DMS 273 (cell line): ENCODE measurements around the gene FBN1.
A peak's percentile ranks its signal among the peaks of the same experiment; 100 is the strongest.

Experiments
- DNase-seq: peaks from one replicate; lab custom pipeline; 2025; ENCODE audit not compliant: unreplicated experiment; lab: John Stamatoyannopoulos, UW

FBN1 gene

GRCh38 chr15:48409623-48410022 lies 235.9 kb downstream of the FBN1 start:
- no peak for DNase-seq

- no peak for DNase-seq
These were observed 237.2 kb downstream of the FBN1 start for GRCh38 chr15:48408327-48408726.

GRCh38 chr15:48407646-48408045 lies 237.9 kb downstream of the FBN1 start:
- no peak for DNase-seq

- DNase-seq = peak; percentile 8
These were observed 238.6 kb downstream of the FBN1 start for GRCh38 chr15:48406911-48407310.

- DNase-seq = no peak
These were observed 239.1 kb downstream of the FBN1 start for GRCh38 chr15:48406266-48406891.

- DNase-seq = no peak
These were observed 242.9 kb downstream of the FBN1 start for GRCh38 chr15:48402427-48403177.

GRCh38 chr15:48400086-48400485 lies 245.4 kb downstream of the FBN1 start:
- DNase-seq = no peak

- DNase-seq = peak; percentile 6
These were observed 247.7 kb downstream of the FBN1 start for GRCh38 chr15:48397841-48398240.

GRCh38 chr15:48396020-48396419 lies 249.5 kb downstream of the FBN1 start:
- no peak for DNase-seq

GRCh38 chr15:48395521-48396011 lies 249.9 kb downstream of the FBN1 start:
- peak; percentile 11 for DNase-seq

- DNase-seq = peak; percentile 27
These were observed 250.5 kb downstream of the FBN1 start for GRCh38 chr15:48394970-48395369.

GRCh38 chr15:48393645-48394506 lies 251.6 kb downstream of the FBN1 start:
- peak; percentile 95 for DNase-seq

- DNase-seq = peak; percentile 30
These were observed 253.2 kb downstream of the FBN1 start for GRCh38 chr15:48392356-48392755.

GRCh38 chr15:48391950-48392349 lies 253.6 kb downstream of the FBN1 start:
- no peak for DNase-seq

- DNase-seq = peak; percentile 78
These were observed 255.8 kb downstream of the FBN1 start for GRCh38 chr15:48389691-48390143.

- DNase-seq = no peak
These were observed 256.6 kb downstream of the FBN1 start for GRCh38 chr15:48388910-48389309.

GRCh38 chr15:48388016-48388851 lies 257.3 kb downstream of the FBN1 start:
- DNase-seq = peak; percentile 61

- no peak for DNase-seq
These were observed 260.3 kb downstream of the FBN1 start for GRCh38 chr15:48385031-48385830.

- no peak for DNase-seq
These were observed 260.9 kb downstream of the FBN1 start for GRCh38 chr15:48384616-48385015.

- no peak for DNase-seq
These were observed 262.5 kb downstream of the FBN1 start for GRCh38 chr15:48383031-48383430.
